ENCODE measurements around the gene PALLD.

The PALLD gene

DNA sequence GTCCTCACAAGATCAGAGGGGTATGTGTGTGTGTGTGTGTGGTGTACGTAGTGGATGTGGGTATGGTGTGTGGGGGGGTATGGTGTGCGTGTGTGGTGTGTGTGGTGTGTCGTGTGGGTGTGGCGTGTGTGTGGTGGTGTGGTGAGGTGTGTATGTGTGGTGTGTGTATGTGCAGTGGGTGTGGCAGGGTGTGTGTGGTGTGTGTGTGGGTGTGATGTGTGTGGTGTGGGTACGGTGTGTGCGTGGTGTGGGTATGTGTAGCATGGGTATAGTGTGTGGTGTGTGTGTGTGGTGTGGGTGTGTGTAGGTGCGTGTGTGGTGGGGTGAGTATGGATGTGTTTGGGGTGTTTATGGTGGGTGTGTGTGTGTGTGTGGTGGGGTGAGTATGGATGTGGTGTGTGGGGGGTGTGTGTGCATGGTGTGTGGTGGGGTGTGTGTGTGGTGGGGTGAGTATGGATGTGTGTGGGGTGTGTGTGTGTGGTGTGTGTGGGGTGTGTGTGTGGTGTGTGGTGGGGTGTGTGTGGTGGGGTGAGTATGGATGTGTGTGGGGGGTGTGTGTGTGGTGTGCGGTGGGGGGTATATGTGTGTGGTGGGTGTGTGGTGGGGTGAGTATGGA, 182.0 kb downstream of the PALLD start:
- no peak for DNase-seq (ENCODE audit: low read depth in 1 of 2, low spot score in 1 of 2)
- TF ChIP-seq JUND (IDR thresholded peaks at IDR 0.05; ENCODE audit: low read depth): no peak
- in situ Hi-C loops (cut with HindIII; ENCODE audit: low pct_unique_long_range_greater_than_20kb, low sequenced_read_pairs): no loop called here

DNA sequence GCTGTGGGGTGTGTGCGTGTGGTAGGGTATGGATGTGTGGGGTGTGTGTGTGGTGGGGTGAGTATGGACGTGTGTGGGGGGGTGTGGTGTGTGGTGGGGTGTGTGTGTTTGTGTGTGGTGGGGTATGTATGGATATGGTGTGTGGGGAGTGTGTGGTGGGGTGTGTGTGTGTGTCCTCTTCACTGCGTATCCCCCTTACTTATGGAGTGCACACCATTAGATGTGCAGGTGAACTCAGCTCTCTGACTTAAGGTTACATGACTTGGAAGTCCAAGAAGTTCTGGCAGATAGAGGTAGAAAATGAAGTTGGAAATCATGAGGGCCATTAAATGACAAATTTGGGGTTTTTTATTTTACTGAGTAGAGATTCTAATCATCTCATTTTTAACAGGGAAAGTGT, 182.5 kb downstream of the PALLD start:
- in situ Hi-C loops (cut with HindIII; ENCODE audit: low pct_unique_long_range_greater_than_20kb, low sequenced_read_pairs): no loop called here
- DNase-seq (ENCODE audit: low read depth in 1 of 2, low spot score in 1 of 2): no peak
- TF ChIP-seq JUND (IDR thresholded peaks at IDR 0.05; ENCODE audit: low read depth): no peak

DNA sequence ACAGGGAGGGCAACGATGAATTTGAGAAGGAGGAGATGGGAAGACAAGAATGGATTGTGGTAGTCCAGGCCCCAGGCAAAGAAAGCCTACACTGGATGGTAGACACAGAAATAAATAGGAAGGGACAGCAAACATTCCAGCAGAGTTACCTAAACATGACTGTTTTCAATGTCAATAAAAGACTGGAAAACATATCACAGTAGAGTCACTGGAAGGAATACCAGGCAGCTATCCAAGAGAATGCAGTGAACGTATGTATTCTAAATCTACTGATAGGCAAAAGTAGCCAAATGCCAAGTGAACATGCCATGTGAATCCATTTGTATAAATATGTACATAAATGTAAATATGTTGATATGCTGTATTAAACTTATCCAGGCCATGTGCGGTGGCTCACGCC, 183.0 kb downstream of the PALLD start:
- TF ChIP-seq JUND (IDR thresholded peaks at IDR 0.05; ENCODE audit: low read depth): peak; percentile 79
- peak; percentile 48 to 94 for DNase-seq (ENCODE audit: low read depth in 1 of 2, low spot score in 1 of 2)
- in situ Hi-C loops (cut with HindIII; ENCODE audit: low pct_unique_long_range_greater_than_20kb, low sequenced_read_pairs): no loop called here

DNA sequence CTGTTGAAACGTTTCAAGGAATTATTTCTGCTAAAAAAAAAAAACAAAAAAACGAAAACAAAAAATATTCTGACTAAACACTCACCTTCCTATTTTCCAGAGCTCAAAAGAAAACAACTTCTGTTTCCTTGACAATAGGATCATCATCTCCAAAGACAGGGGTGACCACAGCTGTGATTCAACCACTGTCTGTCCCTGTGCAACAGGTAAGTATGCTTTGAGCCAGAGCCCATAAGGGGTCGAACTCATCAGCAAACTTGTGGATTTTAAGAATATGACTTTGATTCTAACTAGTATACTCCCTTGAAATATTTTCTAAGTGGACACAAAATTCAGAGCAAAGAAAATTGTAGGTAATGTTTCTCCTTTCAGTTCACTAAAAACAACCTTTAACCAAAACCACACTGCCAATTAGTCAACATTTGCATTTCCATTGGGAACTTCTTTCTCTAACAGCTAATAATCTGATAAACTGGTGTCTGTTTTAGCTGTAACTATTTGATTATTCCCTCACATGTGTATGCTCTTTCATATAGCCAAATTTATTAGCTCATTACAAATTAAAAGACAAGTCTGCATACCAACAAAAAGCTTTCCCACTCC, 186.1 kb downstream of the PALLD start:
- in situ Hi-C loops (cut with HindIII; ENCODE audit: low pct_unique_long_range_greater_than_20kb, low sequenced_read_pairs): no loop called here
- no peak for DNase-seq (ENCODE audit: low read depth in 1 of 2, low spot score in 1 of 2)
- TF ChIP-seq JUND (IDR thresholded peaks at IDR 0.05; ENCODE audit: low read depth): no peak

DNA sequence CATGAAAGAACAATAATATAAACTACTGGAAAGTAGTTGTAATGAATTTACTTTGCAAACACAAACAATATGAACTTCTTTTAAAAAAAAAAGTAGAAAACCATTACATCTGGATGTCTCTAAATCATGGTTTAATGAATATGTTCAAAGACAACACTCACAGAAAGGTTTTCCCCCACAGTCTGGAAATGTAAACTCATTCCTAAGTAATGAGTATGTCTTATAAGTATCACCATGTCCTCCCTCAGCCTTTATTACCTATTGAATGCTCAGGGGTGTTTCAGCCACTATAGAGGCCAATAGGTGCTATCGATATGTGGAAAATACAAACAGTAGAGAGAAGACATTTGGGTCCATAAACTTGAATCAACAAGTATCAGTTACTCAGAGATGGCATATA, 186.7 kb downstream of the PALLD start:
- in situ Hi-C loops (cut with HindIII; ENCODE audit: low pct_unique_long_range_greater_than_20kb, low sequenced_read_pairs): no loop called here
- no peak; the same call in 1 of the 2 replicates for TF ChIP-seq JUND (IDR thresholded peaks at IDR 0.05; ENCODE audit: low read depth)
- DNase-seq (ENCODE audit: low read depth in 1 of 2, low spot score in 1 of 2): peak in 1 of 2 experiments; percentile 25

DNA sequence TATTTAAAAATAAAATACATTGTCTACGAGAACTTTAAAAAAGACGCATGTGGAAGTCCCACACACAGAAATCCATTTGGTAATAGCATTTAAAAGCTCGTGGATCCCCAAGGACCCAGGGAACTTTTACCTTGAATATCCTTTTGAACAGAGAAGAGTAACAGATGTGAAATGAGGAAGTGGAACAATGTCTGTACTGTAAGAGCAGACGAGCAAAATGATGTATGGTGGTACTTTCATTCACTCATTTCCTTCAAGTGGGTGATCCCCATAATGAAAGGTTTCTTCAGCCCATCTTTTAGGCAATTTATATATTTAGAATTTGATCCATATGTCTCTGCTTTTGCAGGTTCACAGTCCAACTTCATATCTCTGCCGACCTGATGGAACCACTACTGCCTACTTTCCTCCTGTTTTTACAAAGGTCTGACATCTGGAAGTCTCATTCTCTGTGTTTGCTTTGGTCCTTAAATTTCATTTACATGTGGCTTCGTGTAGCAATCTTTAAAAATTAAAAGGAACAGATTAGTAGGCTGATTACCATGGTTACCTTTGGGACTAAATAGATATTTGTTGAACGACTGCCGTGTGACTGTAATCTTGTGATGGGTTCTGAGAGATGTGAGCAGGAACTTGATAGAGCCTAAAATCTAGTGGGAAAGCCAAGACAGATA, 188.4 kb downstream of the PALLD start:
- no peak for TF ChIP-seq JUND (IDR thresholded peaks at IDR 0.05; ENCODE audit: low read depth)
- in situ Hi-C loops (cut with HindIII; ENCODE audit: low pct_unique_long_range_greater_than_20kb, low sequenced_read_pairs): no loop called here
- DNase-seq (ENCODE audit: low read depth in 1 of 2, low spot score in 1 of 2): no peak

DNA sequence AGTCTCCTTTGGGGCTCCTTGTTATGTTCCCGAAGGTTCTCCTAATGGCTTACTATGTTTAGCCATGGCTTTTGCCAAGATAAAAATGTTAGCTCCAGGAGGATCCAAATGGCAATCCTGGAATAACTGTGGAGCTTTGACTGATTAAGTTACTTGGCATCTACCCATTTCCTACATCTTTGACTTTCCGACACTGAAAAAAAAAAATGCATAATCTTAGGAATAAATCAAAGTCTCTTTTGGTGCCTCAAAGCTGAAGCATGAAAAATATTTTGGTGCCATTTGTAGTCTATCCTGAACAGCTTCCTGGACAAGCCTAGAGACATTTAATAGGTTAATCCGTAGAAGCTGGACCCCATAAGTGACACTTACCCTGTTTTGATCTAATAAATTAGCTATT, 191.7 kb downstream of the PALLD start:
- no peak for TF ChIP-seq JUND (IDR thresholded peaks at IDR 0.05; ENCODE audit: low read depth)
- in situ Hi-C loops (cut with HindIII; ENCODE audit: low pct_unique_long_range_greater_than_20kb, low sequenced_read_pairs): no loop called here
- no peak for DNase-seq (ENCODE audit: low read depth in 1 of 2, low spot score in 1 of 2)

DNA sequence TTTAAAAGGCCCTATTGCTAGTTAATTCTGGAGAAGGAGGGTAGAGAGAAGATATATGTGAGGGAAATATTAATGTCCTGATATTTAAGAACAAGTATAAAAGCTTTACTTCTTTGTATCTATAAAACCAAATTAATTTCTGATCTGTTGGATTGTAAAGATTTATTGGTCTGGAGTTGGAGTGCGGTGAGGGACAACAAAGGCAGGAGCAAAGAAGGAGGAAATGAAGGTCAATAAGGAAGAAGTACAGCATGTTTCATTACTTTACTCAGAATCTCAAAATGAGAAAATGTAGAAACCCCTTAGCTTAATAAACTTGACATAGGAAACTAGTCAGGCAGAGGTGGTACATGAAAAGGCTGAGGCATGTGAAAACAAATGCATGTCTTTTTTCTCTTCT, 192.9 kb downstream of the PALLD start:
- in situ Hi-C loops (cut with HindIII; ENCODE audit: low pct_unique_long_range_greater_than_20kb, low sequenced_read_pairs): no loop called here

DNA sequence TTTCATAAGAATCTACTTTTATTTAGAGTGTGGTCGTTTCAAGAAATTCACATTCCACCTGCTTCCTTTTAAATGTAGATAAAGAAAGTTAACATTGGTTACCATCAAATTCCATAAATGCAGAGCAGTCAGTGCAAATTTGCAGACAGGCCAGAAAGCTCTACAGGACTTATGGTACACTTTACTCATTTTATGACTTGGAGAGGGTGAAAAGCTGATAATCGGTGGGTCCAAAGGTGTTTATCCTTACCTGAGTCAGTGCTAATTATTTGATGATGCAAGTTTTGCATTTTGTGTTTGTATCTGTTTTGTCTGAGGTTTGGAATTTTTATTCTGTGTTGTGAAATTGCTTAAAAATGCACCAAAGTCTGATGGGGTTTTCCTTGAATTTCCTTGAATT, 193.3 kb downstream of the PALLD start:
- in situ Hi-C loops (cut with HindIII; ENCODE audit: low pct_unique_long_range_greater_than_20kb, low sequenced_read_pairs): no loop called here
- no peak for TF ChIP-seq JUND (IDR thresholded peaks at IDR 0.05; ENCODE audit: low read depth)

More for the DNA sequence above, 192.9 kb downstream of the PALLD start:
- no peak for DNase-seq (ENCODE audit: low read depth in 1 of 2, low spot score in 1 of 2)
- TF ChIP-seq JUND (IDR thresholded peaks at IDR 0.05; ENCODE audit: low read depth): no peak

DNA sequence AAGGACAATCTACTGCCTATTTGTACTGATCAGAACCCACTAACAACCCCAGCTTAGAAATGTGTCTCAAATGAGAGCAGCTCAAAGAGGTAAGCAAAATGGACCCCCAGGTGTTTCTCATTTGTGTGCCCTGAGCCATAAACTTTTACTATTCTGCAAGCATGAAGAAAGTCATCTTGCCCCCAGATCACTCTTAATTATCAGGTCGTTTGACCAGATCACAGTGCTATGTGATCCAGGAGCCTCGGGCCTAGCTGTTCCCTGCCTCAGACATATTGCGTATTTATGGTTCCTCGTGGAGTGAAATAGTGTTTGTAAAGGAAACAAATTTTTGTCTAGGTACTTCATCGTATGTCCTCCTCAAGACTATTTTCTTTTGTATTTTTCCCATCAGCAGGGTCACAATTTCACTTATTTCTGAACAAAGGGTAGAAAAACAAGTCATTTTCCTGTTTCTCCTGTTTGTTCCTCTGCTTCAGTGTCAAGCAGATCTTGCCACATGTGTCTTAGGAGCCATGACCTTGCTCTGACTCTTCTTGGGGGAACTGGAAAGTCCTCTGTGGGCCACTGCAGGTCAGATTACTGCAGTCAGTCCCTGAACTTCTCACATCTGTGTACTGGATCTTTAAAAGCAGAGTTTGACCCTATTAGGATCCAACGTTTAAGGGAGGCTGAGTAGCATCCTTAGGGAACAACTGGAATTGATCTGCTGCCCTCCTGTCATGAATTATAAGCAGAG, 194.9 kb downstream of the PALLD start:
- DNase-seq (ENCODE audit: low read depth in 1 of 2, low spot score in 1 of 2): peak in 1 of 2 experiments; percentile 74
- in situ Hi-C loops (cut with HindIII; ENCODE audit: low pct_unique_long_range_greater_than_20kb, low sequenced_read_pairs): no loop called here
- TF ChIP-seq JUND (IDR thresholded peaks at IDR 0.05; ENCODE audit: low read depth): peak; percentile 57; the same call in 1 of the 2 replicates

More for the DNA sequence above, 193.3 kb downstream of the PALLD start:
- DNase-seq (ENCODE audit: low read depth in 1 of 2, low spot score in 1 of 2): no peak

DNA sequence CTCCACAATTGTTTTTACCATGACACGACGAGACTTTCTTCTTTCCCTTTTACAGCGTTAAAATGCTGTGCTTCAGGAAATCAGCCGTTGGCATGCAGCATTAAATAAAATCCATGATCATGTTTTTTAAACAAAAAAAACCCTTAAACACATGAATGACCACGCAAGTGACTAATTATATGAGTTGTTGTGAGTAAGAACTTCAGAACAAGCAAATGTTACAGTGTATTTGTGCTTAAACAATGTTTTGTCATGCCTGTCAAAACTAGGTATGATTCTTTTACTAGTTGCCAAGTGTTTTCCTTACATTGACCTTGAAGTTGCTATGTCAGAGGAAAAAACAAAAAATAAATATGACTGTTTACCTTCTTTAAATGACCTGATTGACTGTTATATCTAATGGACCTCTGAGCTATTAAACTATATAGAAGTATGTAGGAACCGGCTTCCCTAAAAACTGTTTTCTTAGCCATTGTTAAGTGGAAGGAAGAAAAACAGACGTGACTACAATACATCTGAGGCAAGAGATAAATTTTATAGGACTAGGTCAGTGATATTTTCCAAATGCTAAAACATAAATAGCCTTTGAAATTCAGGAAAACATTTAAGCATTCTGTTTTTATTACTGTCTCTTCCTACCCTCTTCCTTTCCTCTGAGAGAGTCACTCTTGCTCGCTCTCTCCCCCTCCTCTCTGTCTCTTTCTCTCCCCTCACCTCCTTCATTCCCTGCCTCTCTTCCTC, 197.1 kb downstream of the PALLD start:
- in situ Hi-C loops (cut with HindIII; ENCODE audit: low pct_unique_long_range_greater_than_20kb, low sequenced_read_pairs): no loop called here
- no peak for DNase-seq (ENCODE audit: low read depth in 1 of 2, low spot score in 1 of 2)
- no peak for TF ChIP-seq JUND (IDR thresholded peaks at IDR 0.05; ENCODE audit: low read depth)

DNA sequence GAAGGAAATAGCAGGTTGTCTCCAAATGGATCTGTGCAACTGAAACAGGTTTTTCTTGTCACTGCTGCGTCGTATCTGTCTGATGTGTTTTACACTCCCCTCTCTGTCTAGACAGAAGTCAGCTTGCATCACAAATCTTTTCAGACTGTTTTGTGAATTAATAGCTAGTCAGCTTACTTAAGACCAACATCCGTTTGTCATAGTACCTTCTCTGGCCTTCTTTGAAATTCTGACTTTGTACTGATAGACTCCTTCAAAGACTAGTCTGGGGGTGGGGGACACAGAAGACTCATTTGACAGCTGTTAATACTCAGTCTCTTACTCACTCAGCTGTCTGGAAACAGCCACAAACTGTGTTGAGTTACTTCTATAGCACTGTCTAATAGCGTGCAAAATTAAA, 197.8 kb downstream of the PALLD start:
- TF ChIP-seq JUND (IDR thresholded peaks at IDR 0.05; ENCODE audit: low read depth): no peak
- in situ Hi-C loops (cut with HindIII; ENCODE audit: low pct_unique_long_range_greater_than_20kb, low sequenced_read_pairs): no loop called here

More for the DNA sequence above, 197.8 kb downstream of the PALLD start:
- DNase-seq (ENCODE audit: low read depth in 1 of 2, low spot score in 1 of 2): no peak
